Measurements from ENCODE around the gene CYTIP.

DNA sequence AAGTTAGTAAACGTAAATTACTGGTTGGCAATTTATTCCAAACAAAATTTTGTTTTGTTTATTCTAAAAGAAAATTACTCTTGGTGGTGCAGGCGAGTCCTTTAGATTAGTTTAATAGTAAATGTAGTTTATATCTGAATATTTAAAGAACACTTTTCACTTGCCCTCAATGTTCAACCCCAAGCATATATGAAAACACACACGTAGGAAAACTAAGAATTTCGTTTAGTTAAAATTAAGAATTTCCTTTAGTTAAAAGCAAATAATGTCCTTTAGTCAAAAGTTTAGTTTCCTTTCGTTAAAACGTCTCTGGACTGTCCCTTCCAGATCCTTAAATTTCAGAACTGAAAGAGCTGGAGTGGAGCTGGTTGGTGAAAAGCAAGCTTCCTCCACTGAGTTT lies 19.1 kb upstream of the CYTIP start:
- TF ChIP-seq CTCF (IDR thresholded peaks at IDR 0.05; ENCODE audit: low read depth, low read length, missing input control): no peak
- TF ChIP-seq, protein P1, sequence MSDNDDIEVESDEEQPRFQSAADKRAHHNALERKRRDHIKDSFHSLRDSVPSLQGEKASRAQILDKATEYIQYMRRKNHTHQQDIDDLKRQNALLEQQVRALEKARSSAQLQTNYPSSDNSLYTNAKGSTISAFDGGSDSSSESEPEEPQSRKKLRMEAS (IDR thresholded peaks at IDR 0.05): no peak
- no peak for TF ChIP-seq ZBTB33 (IDR thresholded peaks at IDR 0.05)
- TF ChIP-seq JUND (IDR thresholded peaks at IDR 0.05): no peak
- TF ChIP-seq ATF3 (IDR thresholded peaks at IDR 0.05): no peak
- TF ChIP-seq RAD21 (IDR thresholded peaks at IDR 0.05): no peak
- TF ChIP-seq EGR1 (IDR thresholded peaks at IDR 0.05; ENCODE audit: low read depth in 2 of 2): no peak
- no peak for TF ChIP-seq GABPA (IDR thresholded peaks at IDR 0.05 in 1 of 2, conservative IDR thresholded peaks at IDR 0.05 in 1 of 2)
- TF ChIP-seq, protein P2, sequence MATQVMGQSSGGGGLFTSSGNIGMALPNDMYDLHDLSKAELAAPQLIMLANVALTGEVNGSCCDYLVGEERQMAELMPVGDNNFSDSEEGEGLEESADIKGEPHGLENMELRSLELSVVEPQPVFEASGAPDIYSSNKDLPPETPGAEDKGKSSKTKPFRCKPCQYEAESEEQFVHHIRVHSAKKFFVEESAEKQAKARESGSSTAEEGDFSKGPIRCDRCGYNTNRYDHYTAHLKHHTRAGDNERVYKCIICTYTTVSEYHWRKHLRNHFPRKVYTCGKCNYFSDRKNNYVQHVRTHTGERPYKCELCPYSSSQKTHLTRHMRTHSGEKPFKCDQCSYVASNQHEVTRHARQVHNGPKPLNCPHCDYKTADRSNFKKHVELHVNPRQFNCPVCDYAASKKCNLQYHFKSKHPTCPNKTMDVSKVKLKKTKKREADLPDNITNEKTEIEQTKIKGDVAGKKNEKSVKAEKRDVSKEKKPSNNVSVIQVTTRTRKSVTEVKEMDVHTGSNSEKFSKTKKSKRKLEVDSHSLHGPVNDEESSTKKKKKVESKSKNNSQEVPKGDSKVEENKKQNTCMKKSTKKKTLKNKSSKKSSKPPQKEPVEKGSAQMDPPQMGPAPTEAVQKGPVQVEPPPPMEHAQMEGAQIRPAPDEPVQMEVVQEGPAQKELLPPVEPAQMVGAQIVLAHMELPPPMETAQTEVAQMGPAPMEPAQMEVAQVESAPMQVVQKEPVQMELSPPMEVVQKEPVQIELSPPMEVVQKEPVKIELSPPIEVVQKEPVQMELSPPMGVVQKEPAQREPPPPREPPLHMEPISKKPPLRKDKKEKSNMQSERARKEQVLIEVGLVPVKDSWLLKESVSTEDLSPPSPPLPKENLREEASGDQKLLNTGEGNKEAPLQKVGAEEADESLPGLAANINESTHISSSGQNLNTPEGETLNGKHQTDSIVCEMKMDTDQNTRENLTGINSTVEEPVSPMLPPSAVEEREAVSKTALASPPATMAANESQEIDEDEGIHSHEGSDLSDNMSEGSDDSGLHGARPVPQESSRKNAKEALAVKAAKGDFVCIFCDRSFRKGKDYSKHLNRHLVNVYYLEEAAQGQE (IDR thresholded peaks at IDR 0.05): no peak

Measured in liver (tissue), 3 donors.